ENCODE measurements around the gene KNG1.
A peak's percentile ranks its signal among the peaks of the same experiment; 100 is the strongest.
"Not testable (repeated sequence)": the region's sequence is repeated elsewhere in the genome, so short reads cannot be mapped to it uniquely, and the experiment has no call there.

Gene KNG1

DNA sequence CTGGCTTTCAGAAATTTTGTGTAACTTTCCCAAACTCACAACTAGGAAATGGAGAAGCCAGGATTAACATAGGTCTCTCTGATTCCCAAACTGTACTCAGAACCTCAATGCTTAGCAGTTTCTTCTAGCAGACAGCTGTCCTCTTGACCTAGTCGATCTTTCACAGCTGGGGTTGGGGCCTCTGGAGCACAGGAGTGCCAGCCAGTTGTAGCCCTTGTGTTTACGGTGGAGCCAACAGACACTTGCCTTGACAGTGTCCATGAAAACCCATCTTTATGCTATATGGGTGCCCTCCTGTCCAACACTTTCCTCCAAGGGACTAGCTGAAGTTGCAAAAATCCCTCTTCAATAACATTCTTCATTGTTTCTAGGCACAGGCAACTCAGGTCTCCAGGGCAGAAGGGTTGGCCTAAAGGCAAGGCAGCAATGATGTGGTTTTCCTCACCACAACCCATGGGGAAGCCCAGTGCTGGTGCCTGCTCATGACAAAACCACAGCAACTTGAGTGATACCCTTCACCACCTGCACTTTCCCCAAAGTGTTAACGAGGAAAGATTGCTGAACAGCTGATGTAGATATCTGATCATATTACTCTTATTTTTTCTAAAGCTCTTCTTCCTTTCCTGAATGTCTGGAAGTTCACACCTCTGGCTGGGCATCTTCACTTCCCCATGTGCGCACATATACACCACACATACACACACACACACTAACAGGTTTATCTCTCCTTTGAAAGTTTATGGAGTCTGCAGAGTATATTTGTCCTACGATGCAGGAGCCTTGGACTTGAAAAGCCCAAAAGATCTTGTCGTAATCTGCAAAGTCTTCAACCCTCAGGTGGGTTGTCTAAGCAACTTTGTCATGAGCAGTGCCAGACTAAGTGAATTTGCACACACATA, 11.0 kb upstream of the KNG1 start:
- no peak for DNase-seq
- intact Hi-C loops (cut with DNase I): no loop called here

- DNase-seq: no peak
- intact Hi-C loops (cut with DNase I): no loop called here
These were observed 8.0 kb upstream of the KNG1 start for GRCh38 chr3:186708983-186709679.

- DNase-seq; intact Hi-C loops (cut with DNase I): not testable (repeated sequence)
These were observed 6.5 kb upstream of the KNG1 start for GRCh38 chr3:186710694-186711093.

- intact Hi-C loops (cut with DNase I): no loop called here
- DNase-seq: no peak
These were observed 3.7 kb upstream of the KNG1 start for GRCh38 chr3:186713499-186713898.

- DNase-seq: no peak
- intact Hi-C loops (cut with DNase I): no loop called here
These were observed 3.0 kb downstream of the KNG1 start for GRCh38 chr3:186719945-186720739.

GRCh38 chr3:186722457-186722856, 5.3 kb downstream of the KNG1 start:
- intact Hi-C loops (cut with DNase I): no loop called here
- peak in 1 of 42 donors; percentile 6 for DNase-seq

- intact Hi-C loops (cut with DNase I): no loop called here
- no peak for DNase-seq
These were observed 7.8 kb downstream of the KNG1 start for GRCh38 chr3:186724911-186725310.

- intact Hi-C loops (cut with DNase I): no loop called here
- DNase-seq: peak in 1 of 42 donors; percentile 4
These were observed 15.1 kb downstream of the KNG1 start for GRCh38 chr3:186732169-186732766.

GRCh38 chr3:186742618-186743380, 25.6 kb downstream of the KNG1 start:
- intact Hi-C loops (cut with DNase I): no loop called here
- no peak for DNase-seq

- DNase-seq: no peak
- intact Hi-C loops (cut with DNase I): no loop called here
These were observed 26.5 kb downstream of the KNG1 start for GRCh38 chr3:186743666-186744065.

DNA sequence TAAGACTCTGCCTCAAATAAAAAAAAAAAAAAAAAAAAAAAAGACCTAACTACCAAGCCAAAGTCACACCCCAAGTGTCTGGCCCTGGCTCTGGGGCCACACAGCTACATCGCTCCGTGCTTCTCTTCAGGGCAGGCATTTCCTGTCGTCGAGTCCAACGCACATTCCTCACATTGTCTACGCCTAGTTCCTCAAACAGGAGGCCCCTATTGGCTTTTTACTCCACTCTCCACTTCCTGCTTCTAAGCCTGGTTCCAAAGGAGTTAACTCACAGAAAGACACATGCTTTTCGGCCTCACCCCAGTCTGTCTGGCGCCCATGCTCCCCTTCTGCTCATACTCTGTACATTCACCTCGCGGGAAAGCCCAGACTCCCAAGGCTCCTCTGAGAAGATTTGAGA, 28.8 kb downstream of the KNG1 start:
- peak in 15 of 42 donors; percentile 2 to 48 (median 15) for DNase-seq
- intact Hi-C loops (cut with DNase I): no loop called here

GRCh38 chr3:186750316-186750715, 33.2 kb downstream of the KNG1 start:
- no peak for DNase-seq
- intact Hi-C loops (cut with DNase I): no loop called here

DNA sequence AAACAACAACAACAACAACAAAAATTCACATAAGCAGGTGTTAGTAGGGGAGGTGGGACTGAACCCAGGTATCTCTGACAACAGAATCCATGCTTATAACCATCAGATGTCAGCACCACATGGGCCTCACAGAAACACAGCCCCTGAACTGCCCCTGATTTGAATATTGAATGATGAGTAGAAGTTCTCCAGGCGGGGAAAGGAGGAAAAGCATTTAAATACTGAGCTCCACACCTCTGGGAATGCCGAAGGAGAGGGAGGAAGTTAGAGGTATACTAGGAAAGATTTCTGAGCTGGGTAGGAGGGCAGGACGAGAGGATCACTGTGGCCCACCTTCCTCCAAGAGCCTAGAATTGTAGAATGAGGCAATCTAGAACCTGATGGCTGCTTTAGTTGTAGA, 34.3 kb downstream of the KNG1 start:
- intact Hi-C loops (cut with DNase I): no loop called here
- DNase-seq: no peak

DNA sequence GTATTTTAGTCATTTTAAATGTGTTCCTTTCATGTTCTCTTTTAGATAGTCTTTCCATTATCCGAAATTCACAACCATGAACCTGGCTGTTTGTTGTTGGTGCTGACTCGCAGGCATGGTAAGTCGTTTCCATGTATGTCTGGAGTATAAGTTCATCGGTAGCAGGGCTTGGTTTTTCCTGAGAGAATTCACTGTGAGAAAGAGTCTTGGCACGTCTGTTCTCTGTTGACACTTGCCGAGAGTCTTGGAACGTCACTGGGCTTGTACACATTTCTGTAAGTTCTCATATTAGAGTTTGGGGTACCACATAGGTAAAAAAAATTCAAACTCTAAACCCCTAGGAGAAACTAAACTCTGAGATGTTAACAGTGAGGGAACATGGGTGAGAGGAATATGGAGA, 36.8 kb downstream of the KNG1 start:
- no peak for DNase-seq
- intact Hi-C loops (cut with DNase I): no loop called here

- intact Hi-C loops (cut with DNase I): no loop called here
- DNase-seq: no peak
These were observed 37.7 kb downstream of the KNG1 start for GRCh38 chr3:186754871-186755270.

GRCh38 chr3:186757214-186757613, 40.1 kb downstream of the KNG1 start:
- intact Hi-C loops (cut with DNase I): no loop called here
- DNase-seq: peak in 3 of 42 donors; percentile 4 to 18 (median 8)

DNA sequence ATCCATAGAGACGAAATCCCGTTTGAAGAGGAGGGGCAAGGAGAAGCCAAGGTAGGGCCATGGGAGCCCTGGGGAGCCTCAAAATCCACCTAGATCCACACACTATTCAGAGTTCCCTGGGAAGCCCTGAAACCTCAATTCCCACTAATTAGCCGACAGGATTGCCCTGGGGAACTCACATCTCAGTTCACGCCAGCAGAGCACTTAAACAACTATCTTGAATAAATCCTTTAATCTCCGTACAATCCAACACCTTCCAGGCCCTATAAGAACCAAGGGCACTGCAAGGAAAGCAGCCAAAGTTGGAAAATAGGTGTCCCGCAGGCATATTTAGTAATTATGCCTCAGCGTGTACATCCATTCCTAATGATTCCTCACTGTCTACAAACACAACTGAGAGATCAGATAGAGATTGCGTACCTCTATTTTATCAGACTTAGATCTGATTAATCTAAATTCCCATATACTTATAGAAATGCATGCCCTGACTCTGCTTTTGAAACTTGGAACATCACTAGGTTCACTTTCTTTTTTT, 40.6 kb downstream of the KNG1 start:
- intact Hi-C loops (cut with DNase I): no loop called here
- no peak for DNase-seq

GRCh38 chr3:186759231-186759930, 42.2 kb downstream of the KNG1 start:
- intact Hi-C loops (cut with DNase I): no loop called here
- DNase-seq: no peak

Measured in head of caudate nucleus (tissue), 42 donors.